ENCODE measurements around the gene HECTD4.
"Not testable (repeated sequence)": the region's sequence is repeated elsewhere in the genome, so short reads cannot be mapped to it uniquely, and the experiment has no call there.

HECTD4 gene

GRCh38 chr12:112110787-112111662, 271.2 kb downstream of the HECTD4 start:
- not testable (repeated sequence) for DNase-seq

Data from NCI-H1694 (cell line).